ACHN (cell line): ENCODE measurements around the gene TAF1D.

Source experiments
- DNase-seq: peaks from one replicate; pipeline ENCODE4 v3.0.0-alpha.2; 2015
- in situ Hi-C: cut with HindIII; loops from 2 replicates; pipeline ENCODE4 v1.10.0; 2017; ENCODE audit warnings: low sequenced_read_pairs, low pct_ligation_motif_present, low pct_unique_long_range_greater_than_20kb

The TAF1D gene

DNA sequence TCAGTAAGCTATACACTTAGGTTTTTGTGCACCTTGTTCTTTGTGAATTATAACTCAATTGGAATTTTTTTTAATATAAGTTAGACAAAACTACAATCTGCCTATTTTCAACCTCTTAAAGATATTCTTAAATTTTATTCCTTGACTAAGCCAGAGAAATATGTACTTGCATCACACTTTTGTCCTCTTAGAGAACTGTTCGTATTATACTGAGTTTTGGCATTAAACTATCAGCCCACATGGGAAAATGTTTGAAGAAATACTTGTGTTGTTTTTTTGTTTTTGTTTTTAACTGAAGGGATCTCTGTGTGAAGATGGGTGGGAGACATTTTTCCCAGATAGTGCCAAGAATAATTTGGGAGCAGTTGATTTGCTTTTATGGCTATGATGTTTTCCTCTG, 54.5 kb downstream of the TAF1D start:
- in situ Hi-C loops: no loop called here
- no peak for DNase-seq

DNA sequence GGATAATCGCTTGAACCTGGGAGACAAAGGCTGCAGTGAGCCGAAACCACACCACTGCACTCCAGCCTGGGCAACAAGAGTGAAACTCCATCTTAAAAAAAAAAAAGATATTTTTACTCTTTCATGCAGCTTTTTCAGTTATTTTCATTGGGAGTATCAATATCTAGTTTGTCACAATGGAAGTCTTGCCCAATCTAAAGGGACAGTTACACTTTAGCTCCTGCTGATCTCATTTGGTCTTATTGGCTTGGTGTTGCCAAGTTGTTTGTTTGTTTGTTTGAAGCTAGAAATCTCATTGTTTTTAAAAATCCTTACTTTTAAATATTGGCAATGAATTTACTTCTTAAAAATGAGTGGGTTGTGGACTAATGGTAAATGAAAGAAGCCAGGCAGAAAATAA, 55.1 kb downstream of the TAF1D start:
- no peak for DNase-seq
- in situ Hi-C loops: no loop called here
